Activated T-cell treated with anti-CD3 and anti-CD28 coated beads for 48 hours (primary cell): ENCODE data around the gene OBP2A.

Experiments used
- DNase-seq: peaks from one replicate; pipeline ENCODE4 v3.0.0-alpha.2; 2020; ENCODE audit warnings: low read depth

The OBP2A gene

GRCh38 chr9:135579356-135579755 is 33.4 kb downstream of the OBP2A start:
- DNase-seq = no peak

- DNase-seq = no peak
These were observed 34.1 kb downstream of the OBP2A start for GRCh38 chr9:135579889-135580660.

- no peak for DNase-seq
These were observed 34.9 kb downstream of the OBP2A start for GRCh38 chr9:135580664-135581380.

- no peak for DNase-seq
These were observed 35.9 kb downstream of the OBP2A start for GRCh38 chr9:135581636-135582426.

- DNase-seq = no peak
These were observed 36.6 kb downstream of the OBP2A start for GRCh38 chr9:135582541-135582940.

GRCh38 chr9:135582966-135583687 is 37.2 kb downstream of the OBP2A start:
- DNase-seq = no peak

- DNase-seq = no peak
These were observed 37.7 kb downstream of the OBP2A start for GRCh38 chr9:135583688-135584011.

GRCh38 chr9:135584371-135584770 is 38.4 kb downstream of the OBP2A start:
- no peak for DNase-seq

- no peak for DNase-seq
These were observed 39.0 kb downstream of the OBP2A start for GRCh38 chr9:135584934-135585333.

- DNase-seq = no peak
These were observed 40.7 kb downstream of the OBP2A start for GRCh38 chr9:135586601-135587109.

GRCh38 chr9:135587658-135588057 is 41.7 kb downstream of the OBP2A start:
- DNase-seq = no peak

GRCh38 chr9:135588371-135588770 is 42.4 kb downstream of the OBP2A start:
- DNase-seq = no peak

GRCh38 chr9:135588886-135589595 is 43.1 kb downstream of the OBP2A start:
- DNase-seq = no peak

GRCh38 chr9:135589596-135590485 is 43.9 kb downstream of the OBP2A start:
- DNase-seq = no peak

- no peak for DNase-seq
These were observed 44.7 kb downstream of the OBP2A start for GRCh38 chr9:135590486-135591079.

- DNase-seq = no peak
These were observed 45.8 kb downstream of the OBP2A start for GRCh38 chr9:135591506-135592330.

- no peak for DNase-seq
These were observed 46.3 kb downstream of the OBP2A start for GRCh38 chr9:135592331-135592590.

- no peak for DNase-seq
These were observed 46.7 kb downstream of the OBP2A start for GRCh38 chr9:135592625-135593024.

- no peak for DNase-seq
These were observed 50.3 kb downstream of the OBP2A start for GRCh38 chr9:135596211-135596610.
